Activated T-cell treated with anti-CD3 and anti-CD28 coated beads for 24 hours (primary cell): ENCODE data around the gene PAM.
"Not testable (repeated sequence)": the region's sequence is repeated elsewhere in the genome, so short reads cannot be mapped to it uniquely, and the experiment has no call there.

Experiments
- DNase-seq: peaks from one replicate; pipeline ENCODE4 v3.0.0-alpha.2; 2020; ENCODE audit warnings: low read depth

Gene PAM

GRCh38 chr5:102903074-102903871, 148.2 kb downstream of the PAM start:
- DNase-seq, result no peak

DNA sequence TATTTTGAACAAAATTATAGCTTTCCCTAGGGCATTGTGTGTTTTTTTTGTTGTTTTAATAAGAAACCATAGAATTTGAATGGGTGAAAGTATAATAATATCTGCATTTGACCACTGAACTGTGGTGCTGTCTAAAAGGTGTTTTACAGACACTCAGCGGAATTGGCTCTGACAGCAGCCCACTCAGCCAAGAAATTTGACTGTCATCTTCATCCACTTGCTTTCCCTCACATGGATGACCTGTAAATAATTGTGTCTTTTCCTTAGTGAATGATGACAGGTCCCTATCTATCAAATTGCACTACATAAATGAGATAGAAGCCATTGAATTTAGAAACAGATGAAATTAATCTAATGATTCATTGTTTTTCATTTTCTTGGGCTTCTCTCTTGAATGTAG, 150.0 kb downstream of the PAM start:
- DNase-seq, result no peak

GRCh38 chr5:102907099-102907498, 152.0 kb downstream of the PAM start:
- DNase-seq, result not testable (repeated sequence)

DNA sequence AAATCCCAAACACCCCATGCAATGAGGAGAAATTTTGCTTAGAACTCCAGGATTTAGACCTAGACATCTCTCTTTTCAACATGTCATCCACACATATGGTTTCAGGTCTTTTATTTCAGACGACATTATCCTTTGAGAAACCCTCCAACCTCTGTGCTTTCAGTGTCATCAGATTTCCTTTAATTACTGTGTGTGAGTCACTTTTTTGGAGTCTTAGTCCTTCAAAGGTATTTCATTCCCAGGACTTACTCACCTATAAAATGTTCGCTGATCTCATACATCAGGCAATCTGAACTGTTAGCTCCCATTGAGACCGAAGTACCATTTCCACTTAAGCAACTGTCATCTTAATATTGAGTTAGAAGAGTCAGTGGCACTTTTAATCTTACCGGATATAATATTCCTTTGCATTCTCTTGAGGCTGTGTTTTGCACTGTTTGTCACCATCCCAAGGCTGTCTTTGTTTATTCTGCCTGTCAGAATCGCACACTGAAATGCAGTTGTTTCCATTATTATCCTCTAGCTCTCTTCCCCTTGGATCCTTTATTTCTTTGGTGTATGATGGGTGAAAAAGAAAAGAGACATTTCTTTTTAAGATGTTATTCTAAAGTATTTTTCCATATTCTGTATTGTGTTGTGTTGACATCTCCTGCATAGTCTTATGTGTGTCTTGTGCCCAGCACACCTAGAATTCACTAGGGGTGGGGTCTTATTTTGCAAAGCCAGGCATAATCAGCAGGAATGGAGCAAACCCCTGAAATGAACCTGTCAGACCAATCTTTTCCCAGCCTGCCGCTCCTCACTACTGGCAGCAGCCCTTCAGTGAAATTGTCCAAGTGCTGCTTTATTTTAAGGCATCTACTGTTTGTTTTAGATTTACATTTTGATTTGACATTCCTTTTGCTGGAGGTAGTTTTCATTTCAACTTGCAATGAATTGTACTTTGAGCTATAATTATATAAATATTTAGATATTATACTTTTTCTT, 155.4 kb downstream of the PAM start:
- DNase-seq, result no peak

- DNase-seq, result no peak
These were observed 156.9 kb downstream of the PAM start for GRCh38 chr5:102911973-102912372.

DNA sequence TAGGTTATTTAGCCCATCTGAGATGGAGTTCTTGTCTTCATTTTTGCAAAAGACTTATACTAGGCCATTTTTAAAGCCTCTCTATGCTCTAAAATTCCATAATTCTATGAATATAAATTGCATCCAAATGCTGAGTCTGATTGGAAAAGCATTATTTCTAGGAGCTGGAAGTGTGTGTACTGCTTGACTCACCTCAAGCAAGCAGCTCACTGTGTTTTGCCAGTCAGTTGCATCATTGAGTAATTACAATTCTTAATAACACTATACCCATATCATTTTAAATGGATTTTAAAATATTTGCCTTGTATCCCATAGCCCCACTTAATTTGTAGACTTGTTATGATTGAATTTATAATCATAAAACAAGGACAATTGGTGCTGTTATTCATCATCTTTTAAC, 161.0 kb downstream of the PAM start:
- no peak for DNase-seq

GRCh38 chr5:102918986-102919610, 164.0 kb downstream of the PAM start:
- no peak for DNase-seq

- no peak for DNase-seq
These were observed 165.7 kb downstream of the PAM start for GRCh38 chr5:102920762-102921161.

- DNase-seq, result no peak
These were observed 166.4 kb downstream of the PAM start for GRCh38 chr5:102921341-102922044.

- no peak for DNase-seq
These were observed 167.1 kb downstream of the PAM start for GRCh38 chr5:102922111-102922720.

DNA sequence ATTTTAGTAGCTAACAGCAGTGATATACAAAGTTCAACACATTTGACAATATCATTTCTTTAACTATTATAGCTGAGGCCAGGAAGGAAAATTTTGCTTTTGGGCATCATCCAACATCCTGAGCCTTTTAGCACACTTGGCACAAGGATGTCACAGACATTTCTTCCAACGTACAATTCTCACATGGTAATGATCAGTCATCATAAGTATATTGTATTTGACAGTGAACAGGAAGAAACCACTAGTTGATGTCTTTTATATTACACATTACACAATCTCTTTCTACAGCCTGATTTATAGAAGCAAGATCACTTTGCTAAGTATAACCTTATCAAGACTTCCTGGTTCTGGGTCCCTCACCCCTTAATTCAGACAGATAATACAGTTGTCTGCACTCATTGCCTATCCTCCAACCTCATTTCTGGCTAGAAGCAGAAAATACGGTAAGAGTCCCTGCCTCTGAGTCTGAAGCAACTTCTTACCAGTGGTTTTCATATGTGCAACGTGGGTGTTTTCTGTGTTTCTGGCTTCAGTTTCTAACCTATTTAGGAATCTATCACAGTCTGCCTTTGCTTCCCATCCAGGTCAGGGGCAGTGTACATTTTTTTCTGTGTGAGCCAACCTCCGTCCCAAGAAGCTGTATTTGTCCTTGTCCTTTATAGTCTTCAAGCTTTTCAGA, 167.8 kb downstream of the PAM start:
- no peak for DNase-seq

DNA sequence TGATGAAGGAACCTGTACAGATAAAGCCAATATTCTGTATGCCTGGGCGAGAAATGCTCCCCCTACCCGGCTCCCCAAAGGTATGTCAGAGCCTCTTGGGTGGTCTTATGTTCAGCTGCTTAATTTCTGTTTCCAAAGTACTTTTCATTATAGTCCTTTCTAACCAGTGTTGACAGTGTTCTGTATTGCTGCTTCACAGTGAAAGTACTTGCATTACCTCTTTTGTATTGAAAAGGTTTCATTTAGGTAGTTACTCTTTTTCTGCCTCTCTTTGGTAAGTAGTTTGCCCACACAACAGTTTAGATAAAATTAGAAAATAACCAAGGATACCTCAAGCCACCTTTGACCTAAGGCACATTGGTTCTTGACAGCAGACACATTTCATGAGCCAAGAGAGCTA, 169.9 kb downstream of the PAM start:
- no peak for DNase-seq

GRCh38 chr5:102927007-102927406, 171.9 kb downstream of the PAM start:
- DNase-seq, result no peak

DNA sequence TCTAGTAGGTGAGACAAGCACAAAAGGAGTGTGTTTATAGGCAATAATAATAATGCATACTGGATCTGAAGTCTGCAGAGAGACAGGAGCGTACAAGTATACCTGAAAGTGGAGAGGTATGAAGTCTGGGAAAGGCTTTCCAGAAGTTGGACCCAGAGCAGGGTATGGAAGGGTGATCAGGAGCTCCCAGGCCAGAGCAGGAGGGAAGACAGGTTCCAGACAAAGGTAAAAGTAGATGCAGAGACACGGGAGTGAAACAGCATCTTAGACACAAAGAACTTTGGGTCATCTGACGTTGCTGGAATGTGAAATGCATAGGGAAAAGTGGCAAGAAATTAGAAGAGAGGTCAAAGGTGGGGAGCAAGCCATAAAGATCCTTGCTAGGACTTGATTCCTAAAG, 175.1 kb downstream of the PAM start:
- DNase-seq, result no peak

- DNase-seq, result no peak
These were observed 176.1 kb downstream of the PAM start for GRCh38 chr5:102931085-102931725.

GRCh38 chr5:102932781-102933180, 177.7 kb downstream of the PAM start:
- no peak for DNase-seq

DNA sequence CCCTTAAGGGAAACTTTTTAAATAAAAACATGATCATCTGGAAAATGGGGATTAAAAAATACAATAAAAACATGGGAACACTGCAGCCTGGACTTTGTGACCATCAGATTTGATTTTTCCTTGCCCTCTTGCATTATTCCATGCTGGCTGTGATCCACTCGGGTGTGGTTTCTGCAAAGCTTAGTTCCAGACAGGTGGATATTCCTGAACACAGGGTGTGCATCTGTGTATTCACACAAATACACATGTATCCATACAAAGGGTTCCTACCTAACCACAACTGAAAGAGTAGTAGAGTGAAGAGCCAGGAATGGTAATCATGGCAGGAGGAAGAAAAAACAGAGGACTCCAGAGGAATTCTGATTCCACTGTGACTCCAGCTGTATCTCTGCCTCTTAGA, 178.2 kb downstream of the PAM start:
- DNase-seq, result no peak

- no peak for DNase-seq
These were observed 178.8 kb downstream of the PAM start for GRCh38 chr5:102933721-102934459.

DNA sequence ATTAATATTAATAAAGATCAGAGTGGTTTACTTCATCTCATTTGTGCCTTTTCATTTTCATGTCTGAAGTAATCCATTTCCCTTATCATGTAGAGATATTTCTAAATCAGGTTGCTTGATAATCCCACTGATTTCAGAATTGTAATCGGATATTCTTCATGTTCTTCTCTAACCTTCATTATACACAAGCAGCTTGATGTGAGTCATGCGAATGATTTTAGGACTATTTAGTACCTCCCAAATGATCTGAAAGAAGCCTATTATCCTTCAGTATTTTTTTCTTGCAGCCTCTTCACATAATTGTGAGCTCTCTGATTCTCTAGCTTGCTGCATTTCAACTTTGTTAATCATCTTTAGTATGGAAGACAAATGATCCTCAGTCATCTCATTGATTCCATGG, 182.8 kb downstream of the PAM start:
- DNase-seq, result no peak

DNA sequence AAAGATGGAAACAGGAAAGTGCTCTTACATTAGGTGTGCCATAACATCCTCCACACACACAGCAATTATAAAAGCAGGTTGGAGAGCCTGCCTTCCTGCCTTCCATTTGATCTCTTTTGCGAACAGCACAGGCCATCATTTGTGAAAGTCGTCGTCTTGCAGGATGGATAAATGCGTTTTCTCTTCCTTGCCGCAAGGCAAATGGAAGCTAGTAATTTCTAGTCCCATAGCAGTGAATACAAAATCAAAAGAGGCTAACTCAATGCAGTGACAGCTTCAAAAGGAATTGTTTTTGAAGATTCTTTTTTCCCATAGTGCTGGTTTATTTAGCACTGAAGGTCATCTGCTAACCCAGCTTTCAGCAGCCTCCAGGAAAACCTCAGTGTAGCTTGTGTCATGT, 186.0 kb downstream of the PAM start:
- no peak for DNase-seq
